Uterus (tissue), 4 donors: ENCODE data around the gene RAPGEF5. TPM values are rescaled to one million over a fixed set of nuclear protein-coding genes. Genes with fewer than 3 reads are reported as not detected.

ENCODE experiments used
- DNase-seq, 2 donors: peaks; one replicate each; pipeline ENCODE4 v3.0.0-alpha.2; 2019 to 2020
- H3K27ac ChIP-seq, 2 donors: fragments of 200-600 bp; sonication (generic); 1 replicate in 1 of 2; 2 replicates in 1 of 2; pipeline ENCODE4 v1.5.1; 2016 to 2018
- H3K27me3 ChIP-seq, 2 donors: fragments of 200-600 bp; sonication (generic); one replicate each; pipeline ENCODE4 v1.5.1; 2018 to 2019; ENCODE audit warnings: control low read depth in 1 of 2
- H3K36me3 ChIP-seq, 2 donors: fragments of 200-600 bp; sonication (generic); one replicate each; pipeline ENCODE4 v1.5.1; 2019; ENCODE audit warnings: control low read depth in 1 of 2
- H3K4me1 ChIP-seq, 2 donors: fragments of 200-600 bp; sonication (generic); one replicate each; pipeline ENCODE4 v1.5.1; 2018 to 2019; ENCODE audit warnings: control low read depth in 1 of 2
- H3K4me3 ChIP-seq, 2 donors: fragments of 200-600 bp; sonication (generic); 1 replicate in 1 of 2; 2 replicates in 1 of 2; pipeline ENCODE4 v1.5.1; 2018 to 2019; ENCODE audit warnings: mild to moderate bottlenecking in 1 of 2
- H3K9me3 ChIP-seq, 2 donors: fragments of 200-600 bp; sonication (generic); one replicate each; pipeline ENCODE4 v1.5.1; 2019; ENCODE audit warnings: control low read depth in 1 of 2
- POLR2A ChIP-seq, 2 donors: fragments of 450-650 bp; IDR thresholded peaks; one replicate each; pipeline ENCODE4 v1.6.1; 2016; ENCODE audit warnings: antibody characterized with exemption in 2 of 2, mild to moderate bottlenecking in 1 of 2, moderate library complexity in 1 of 2
- intact Hi-C: fragments of 100-400 bp; cut with DNase I; formaldehyde crosslinking; loops from one replicate; pipeline ENCODE4 v1.15.1; 2023; ENCODE audit warnings: low total_unique reads
- total RNA-seq, 4 donors: library from RNA; depleted of rRNA in 3 of 4; stranded (reverse); fragments of >200 nt in 3 of 4; gene quantifications; one replicate each; pipeline versions ENCODE4 v1.1.0 to v1.2.4, GENCODE V29; 2014 to 2023
- TF ChIP-seq, protein P1 (sequence below), 4 experiments: fragments of 200-600 bp in 2 of 4; fragments of 450-650 bp in 2 of 4; sonication (generic) in 2 of 4; IDR thresholded peaks; one replicate each; pipeline ENCODE4 v1.5.1; 2016 to 2019; ENCODE audit warnings: antibody characterized with exemption in 4 of 4, mild to moderate bottlenecking in 2 of 4, moderate library complexity in 1 of 4
- donor health status: DM: yes; HTN: yes; CAD: no.

RAPGEF5 gene
- total RNA-seq, 4 donors from 2014 or later, result 44.7 to 124 (median 55.1) TPM

DNA sequence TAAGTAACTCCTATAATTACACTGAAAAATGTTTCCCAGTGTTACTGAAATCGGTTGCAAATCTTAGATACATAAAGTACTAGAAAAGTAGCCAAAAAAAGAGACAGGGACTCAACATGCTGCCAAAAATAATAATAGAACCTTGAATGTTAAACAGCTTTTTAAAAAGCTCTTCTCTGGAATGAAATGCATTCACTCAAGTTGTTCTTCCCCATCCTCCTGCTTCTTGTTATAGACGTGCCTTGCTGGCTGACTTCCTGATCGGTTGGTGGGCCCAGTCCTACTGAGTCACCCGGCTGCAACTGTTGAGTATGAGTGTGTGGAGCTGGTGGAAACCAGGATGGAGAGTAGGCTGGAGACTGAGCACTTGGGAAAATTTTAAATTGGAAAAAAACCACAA lies 30.6 kb upstream of the RAPGEF5 start:
- intact Hi-C loops, result no loop called here
- H3K27me3 ChIP-seq, result no peaks in the 10 kb centered on the region
- no peak overlapping the region for H3K4me3 ChIP-seq
- DNase-seq, result peak in 1 of 2 donors; percentile 20
- H3K27ac ChIP-seq, result no peak overlapping the region
- H3K36me3 ChIP-seq, result no peaks in the 10 kb centered on the region
- no peaks in the 10 kb centered on the region for H3K4me1 ChIP-seq
- TF ChIP-seq, protein P1, sequence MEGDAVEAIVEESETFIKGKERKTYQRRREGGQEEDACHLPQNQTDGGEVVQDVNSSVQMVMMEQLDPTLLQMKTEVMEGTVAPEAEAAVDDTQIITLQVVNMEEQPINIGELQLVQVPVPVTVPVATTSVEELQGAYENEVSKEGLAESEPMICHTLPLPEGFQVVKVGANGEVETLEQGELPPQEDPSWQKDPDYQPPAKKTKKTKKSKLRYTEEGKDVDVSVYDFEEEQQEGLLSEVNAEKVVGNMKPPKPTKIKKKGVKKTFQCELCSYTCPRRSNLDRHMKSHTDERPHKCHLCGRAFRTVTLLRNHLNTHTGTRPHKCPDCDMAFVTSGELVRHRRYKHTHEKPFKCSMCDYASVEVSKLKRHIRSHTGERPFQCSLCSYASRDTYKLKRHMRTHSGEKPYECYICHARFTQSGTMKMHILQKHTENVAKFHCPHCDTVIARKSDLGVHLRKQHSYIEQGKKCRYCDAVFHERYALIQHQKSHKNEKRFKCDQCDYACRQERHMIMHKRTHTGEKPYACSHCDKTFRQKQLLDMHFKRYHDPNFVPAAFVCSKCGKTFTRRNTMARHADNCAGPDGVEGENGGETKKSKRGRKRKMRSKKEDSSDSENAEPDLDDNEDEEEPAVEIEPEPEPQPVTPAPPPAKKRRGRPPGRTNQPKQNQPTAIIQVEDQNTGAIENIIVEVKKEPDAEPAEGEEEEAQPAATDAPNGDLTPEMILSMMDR (IDR thresholded peaks at IDR 0.05), result no peak
- TF ChIP-seq POLR2A (IDR thresholded peaks at IDR 0.05), result no peak
- H3K9me3 ChIP-seq, result no peaks in the 10 kb centered on the region

DNA sequence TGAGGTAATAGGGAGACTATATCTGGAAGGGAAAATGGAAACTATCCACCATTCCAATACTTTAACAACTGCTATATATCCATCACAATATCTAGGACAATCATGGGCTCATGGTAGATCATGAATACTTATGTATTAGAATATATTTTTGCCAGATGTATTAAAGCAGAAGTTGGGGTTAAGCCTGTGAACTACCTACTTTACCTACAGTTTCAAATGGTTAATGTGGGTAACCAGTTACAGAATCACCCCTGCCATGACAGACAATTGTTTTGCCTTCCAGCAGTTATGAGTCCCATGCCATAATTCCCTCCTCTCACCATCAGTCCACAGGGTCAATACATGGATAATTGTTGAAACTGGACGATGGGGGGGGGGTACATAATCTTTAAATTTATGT lies 29.9 kb upstream of the RAPGEF5 start:
- Histone ChIP-seq H3K9me3 (no peaks in the 10 kb centered on the region), H3K4me3 (no peak overlapping the region), H3K27me3 (no peaks in the 10 kb centered on the region), H3K36me3 (no peaks in the 10 kb centered on the region), H3K4me1 (no peaks in the 10 kb centered on the region), H3K27ac (no peak overlapping the region)
- intact Hi-C loops, result no loop called here
- TF ChIP-seq, protein P1 (IDR thresholded peaks at IDR 0.05), result no peak
- TF ChIP-seq POLR2A (IDR thresholded peaks at IDR 0.05), result no peak
- DNase-seq, result no peak

DNA sequence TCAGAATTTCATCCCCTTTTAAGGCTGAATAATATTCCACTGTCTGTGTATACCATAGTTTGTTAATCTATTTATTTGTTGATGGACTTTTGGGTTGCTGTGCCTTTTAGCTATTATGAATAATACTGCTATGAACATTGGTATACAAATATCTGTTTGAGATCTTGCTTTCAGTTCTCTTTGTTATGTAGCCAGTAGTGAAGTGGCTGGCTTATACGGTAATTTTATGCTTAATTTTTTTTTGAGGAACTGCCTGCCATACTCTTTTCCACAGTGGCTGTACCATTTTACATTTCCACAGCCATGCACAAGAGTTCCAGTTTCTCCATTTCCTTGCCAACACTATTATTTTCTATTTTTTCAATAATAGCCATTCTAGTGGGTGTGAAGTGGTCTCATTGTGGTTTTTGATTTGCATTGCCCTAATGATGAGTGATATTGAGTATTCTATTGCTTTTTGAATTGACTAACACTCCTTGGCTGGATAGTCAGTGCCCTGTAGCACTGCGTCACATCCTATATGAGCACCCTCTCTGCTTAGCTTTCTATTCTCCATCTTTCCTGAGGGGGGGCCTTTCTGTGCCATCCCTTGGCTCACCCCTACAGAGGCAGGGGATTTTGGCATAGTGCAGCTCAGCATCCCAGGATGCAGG lies 29.4 kb upstream of the RAPGEF5 start:
- intact Hi-C loops, result no loop called here
- Histone ChIP-seq H3K27ac (no peak overlapping the region), H3K36me3 (no peaks in the 10 kb centered on the region), H3K27me3 (no peaks in the 10 kb centered on the region), H3K4me1 (no peaks in the 10 kb centered on the region), H3K9me3 (no peaks in the 10 kb centered on the region), H3K4me3 (no peak overlapping the region)
- TF ChIP-seq, protein P1 (IDR thresholded peaks at IDR 0.05), result no peak
- TF ChIP-seq POLR2A (IDR thresholded peaks at IDR 0.05), result no peak
- no peak for DNase-seq

DNA sequence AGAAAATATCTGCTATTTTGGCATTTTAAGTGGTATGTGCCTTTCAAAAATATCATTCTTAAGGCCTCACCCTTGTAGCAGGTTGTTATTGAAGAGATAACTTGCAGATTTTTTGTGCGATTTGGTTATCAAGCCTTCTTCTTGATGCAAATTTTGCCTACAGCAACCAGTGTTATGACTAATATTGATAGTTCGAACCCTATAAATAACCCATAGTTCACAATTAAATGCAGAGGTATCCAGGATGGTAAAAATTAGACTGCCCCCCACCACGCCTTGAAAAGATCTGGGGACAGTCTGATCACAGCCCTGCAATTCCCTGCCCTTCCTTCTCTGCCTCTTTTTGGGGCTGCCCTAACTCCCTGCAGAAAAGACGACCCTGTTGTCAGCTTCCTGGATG lies 28.4 kb upstream of the RAPGEF5 start:
- Histone ChIP-seq H3K36me3 (no peaks in the 10 kb centered on the region), H3K4me3 (no peak overlapping the region), H3K27me3 (no peaks in the 10 kb centered on the region), H3K9me3 (no peaks in the 10 kb centered on the region), H3K4me1 (no peaks in the 10 kb centered on the region), H3K27ac (no peak overlapping the region)
- intact Hi-C loops, result no loop called here
- no peak for DNase-seq
- TF ChIP-seq POLR2A (IDR thresholded peaks at IDR 0.05), result no peak
- TF ChIP-seq, protein P1 (IDR thresholded peaks at IDR 0.05), result no peak

DNA sequence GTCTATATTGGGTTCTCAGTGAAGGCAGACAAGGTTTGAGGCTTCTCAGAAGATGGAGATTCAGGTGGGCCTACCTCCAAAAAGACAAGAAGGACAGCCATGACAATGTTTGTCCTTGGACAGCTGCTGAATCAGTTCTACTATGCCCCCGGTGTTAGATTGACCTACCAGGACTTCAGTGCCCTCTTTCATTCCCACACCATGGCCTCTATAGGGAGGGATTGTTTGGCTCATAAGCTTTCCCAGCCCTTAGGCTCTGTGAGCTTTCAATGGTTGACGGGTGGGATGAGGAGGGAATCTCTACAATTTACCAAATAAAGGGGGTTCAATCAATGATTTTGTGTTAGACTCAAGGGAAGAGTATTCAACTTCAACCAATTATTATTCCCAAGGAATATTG lies 23.4 kb upstream of the RAPGEF5 start:
- no peak overlapping the region for H3K27ac ChIP-seq
- H3K4me3 ChIP-seq, result no peak overlapping the region
- H3K36me3 ChIP-seq, result no peaks in the 10 kb centered on the region
- H3K27me3 ChIP-seq, result no peaks in the 10 kb centered on the region
- intact Hi-C loops, result no loop called here
- H3K9me3 ChIP-seq, result no peaks in the 10 kb centered on the region
- TF ChIP-seq POLR2A (IDR thresholded peaks at IDR 0.05), result no peak
- TF ChIP-seq, protein P1 (IDR thresholded peaks at IDR 0.05), result no peak
- no peak for DNase-seq
- H3K4me1 ChIP-seq, result no peaks in the 10 kb centered on the region
